HepG2 (cell line): Measurements from ENCODE around the gene FOCAD. TPM values are rescaled to one million over a fixed set of nuclear protein-coding genes. Genes with fewer than 3 reads are reported as not detected.

Experiments
- ATAC-seq: fragments of 200-7000 bp; cut with Tn5 transposase; 3 replicates; pipeline ENCODE4 v1.9.1; 2020; ENCODE audit warnings: mild to moderate bottlenecking, moderate library complexity
- BruUV-seq: library from RNA; stranded (reverse); fragments of 400-500 nt; replicated peaks from 2 replicates; lab custom pipeline; 2021; lab: Mats Ljungman, UMichigan
- CTCF ChIA-PET: fragments of 300-600 bp; formaldehyde crosslinking; extraction: SDS; loops from one replicate; lab custom pipeline; 2021; ENCODE audit warnings: low total read pairs, inconsistent platforms, low intra/inter-chr PET ratio; lab: Yijun Ruan, JAX
- POLR2A ChIA-PET: fragments of 350-600 bp; sonication (Branson Sonifier 250); formaldehyde crosslinking; loops from one replicate; lab custom pipeline; 2020; ENCODE audit warnings: antibody characterized with exemption, inconsistent platforms; lab: Yijun Ruan, JAX
- DNase-seq: peaks from one replicate; pipeline ENCODE4 v3.0.0-alpha.2; 2015; ENCODE audit warnings: low spot score
- FAIRE-seq: peaks from 3 replicates; lab custom pipeline; 2011; peaks lifted over from hg19 to GRCh38; lab: Jason Lieb, UNC
- H2AFZ ChIP-seq: one replicate; pipeline ENCODE4 v1.6.1; 2011; ENCODE audit warnings: low read length, inconsistent platforms
- H3K27ac ChIP-seq: fragments of 300-600 bp; 3 replicates; pipeline ENCODE4 v1.8.0; 2011; ENCODE audit warnings: mixed run types, mild to moderate bottlenecking, mixed read lengths, low read length, inconsistent platforms; ENCODE audit not compliant: insufficient read depth; ENCODE audit errors: extremely low read length
- H3K27me3 ChIP-seq, 2 experiments: fragments of 200-600 bp in 1 of 2; 2 replicates in 1 of 2; 3 replicates in 1 of 2; pipeline versions ENCODE4 v1.6.0 to v1.8.0; 2011; ENCODE audit warnings: low read length in 2 of 2, mild to moderate bottlenecking in 2 of 2, moderate library complexity in 2 of 2, inconsistent platforms in 1 of 2; ENCODE audit not compliant: insufficient read depth in 2 of 2, control insufficient read depth in 1 of 2
- H3K36me3 ChIP-seq, 2 experiments: fragments of 200-600 bp in 1 of 2; replicated peaks in 1 of 2; 2 replicates in 1 of 2; 3 replicates in 1 of 2; pipeline versions ENCODE4 v1.5.1 to v1.8.0; 2011; ENCODE audit warnings: low read length in 2 of 2, inconsistent platforms in 1 of 2; ENCODE audit not compliant: insufficient read depth in 2 of 2, control insufficient read depth in 1 of 2
- H3K4me1 ChIP-seq: 2 replicates; pipeline ENCODE4 v1.5.1; 2012; ENCODE audit warnings: low read length, inconsistent platforms; ENCODE audit not compliant: insufficient read depth
- H3K4me2 ChIP-seq: 2 replicates; pipeline ENCODE4 v1.6.0; 2011; ENCODE audit warnings: low read depth, low read length, inconsistent platforms
- H3K4me3 ChIP-seq, 3 experiments: fragments of 200-600 bp in 1 of 3; sonication (generic), shearing (Covaris generic) in 1 of 3; replicated peaks in 1 of 3; 2 replicates each; pipeline ENCODE4 v1.5.1; 2011 to 2016; ENCODE audit warnings: low read length in 3 of 3, inconsistent platforms in 2 of 3, low read depth in 2 of 3, mild to moderate bottlenecking in 2 of 3, control low read depth in 1 of 3, mixed read lengths in 1 of 3; ENCODE audit not compliant: insufficient read depth in 1 of 3
- H3K79me2 ChIP-seq: one replicate; pipeline ENCODE4 v1.6.1; 2011; ENCODE audit warnings: low read length, inconsistent platforms; ENCODE audit not compliant: insufficient read depth
- H3K9ac ChIP-seq: 2 replicates; pipeline ENCODE4 v1.6.0; 2011; ENCODE audit warnings: mild to moderate bottlenecking, low read depth, low read length, inconsistent platforms; ENCODE audit not compliant: insufficient read depth
- H3K9me3 ChIP-seq: 2 replicates; pipeline ENCODE4 v1.5.1; 2012; ENCODE audit warnings: mild to moderate bottlenecking, low read length
- H4K20me1 ChIP-seq: 2 replicates; pipeline ENCODE4 v1.6.0; 2011; ENCODE audit warnings: inconsistent platforms, mild to moderate bottlenecking, low read length, moderate library complexity; ENCODE audit not compliant: insufficient read depth
- FOSL1 ChIP-seq: sonication (generic); formaldehyde crosslinking; IDR thresholded peaks from 2 replicates; pipeline ENCODE4 v1.9.0; 2021; ENCODE audit warnings: missing genetic modification reagents, borderline replicate concordance
- HNRNPK ChIP-seq: fragments of 200-400 bp; formaldehyde crosslinking; IDR thresholded peaks from 2 replicates; pipeline ENCODE4 v1.6.1; 2018; ENCODE audit warnings: low read length, low read depth, moderate library complexity, mild to moderate bottlenecking; ENCODE audit not compliant: poor library complexity, severe bottlenecking
- KLF9 ChIP-seq: IDR thresholded peaks from 2 replicates; pipeline ENCODE4 v1.6.1; 2016; ENCODE audit warnings: low read depth
- NFRKB ChIP-seq: fragments of 450-650 bp; IDR thresholded peaks from 2 replicates; pipeline ENCODE4 v1.6.1; 2017
- SAP130 ChIP-seq: IDR thresholded peaks from 2 replicates; pipeline ENCODE4 v1.6.1; 2016; ENCODE audit warnings: low read depth
- SNRNP70 ChIP-seq: fragments of 200-400 bp; formaldehyde crosslinking; IDR thresholded peaks from 2 replicates; pipeline ENCODE4 v1.6.1; 2017; ENCODE audit warnings: mild to moderate bottlenecking, low read depth, low read length, moderate library complexity
- SP140L ChIP-seq: sonication (generic); formaldehyde crosslinking; IDR thresholded peaks from 2 replicates; pipeline ENCODE4 v1.4.0; 2020; ENCODE audit warnings: missing genetic modification reagents, borderline replicate concordance
- SP2 ChIP-seq: sonication (generic); formaldehyde crosslinking; IDR thresholded peaks from 2 replicates; pipeline ENCODE4 v1.5.1; 2020; ENCODE audit warnings: mild to moderate bottlenecking, missing genetic modification reagents
- WGBS: methylation state at CpG from one replicate; pipeline ENCODE4 v1.1.6; 2017; ENCODE audit warnings: low lambda C conversion rate; 5-methylcytosine and 5-hydroxymethylcytosine counted together
- in situ Hi-C: cut with HindIII; loops from 2 replicates; pipeline ENCODE4 v1.10.0; 2017; ENCODE audit warnings: low pct_unique_long_range_greater_than_20kb; ENCODE audit not compliant: extremely low pct_ligation_motif_present
- intact Hi-C: fragments of 100-400 bp; cut with micrococcal nuclease; formaldehyde crosslinking; loops from one replicate; pipeline ENCODE4 v1.10.0; 2022; ENCODE audit not compliant: unreplicated experiment
- polyA plus RNA-seq, 8 experiments: library from polyadenylated mRNA; depleted of rRNA in 3 of 8; stranded (reverse) in 7 of 8; unstranded in 1 of 8; fragments of >200 nt; fragmentation: Illumina TruSeq in 4 of 8; extraction: Trizol in 4 of 8; gene quantifications; 2 replicates each; pipeline versions ENCODE4 v1.2.1 to v1.2.3, GENCODE V29; 2011 to 2016; ENCODE audit warnings: low read depth in 4 of 8, missing spikeins in 1 of 8, mixed read lengths in 1 of 8; ENCODE audit not compliant: insufficient read depth in 1 of 8
- total RNA-seq, 5 experiments: library from RNA; depleted of rRNA; stranded (reverse); fragments of >200 nt; fragmentation: Illumina TruSeq; extraction: Trizol; gene quantifications; 2 replicates each; pipeline ENCODE4 v1.2.3, GENCODE V29; 2016; ENCODE audit warnings: low read depth in 1 of 5
- TF ChIP-seq, protein P1 (sequence below): sonication (generic); formaldehyde crosslinking; conservative IDR thresholded peaks from 2 replicates; pipeline ENCODE4 v1.8.0; 2022; ENCODE audit warnings: missing genetic modification reagents
- TF ChIP-seq, protein P2 (sequence below): sonication (generic); formaldehyde crosslinking; IDR thresholded peaks from 2 replicates; pipeline ENCODE4 v1.5.0; 2020; ENCODE audit warnings: missing genetic modification reagents

Gene FOCAD
- total and polyA plus RNA-seq, 2 of the 13 experiments (the other 11 are each of a cell fraction or from before 2014, with no cell fraction given): 18.0 to 31.1 TPM

DNA sequence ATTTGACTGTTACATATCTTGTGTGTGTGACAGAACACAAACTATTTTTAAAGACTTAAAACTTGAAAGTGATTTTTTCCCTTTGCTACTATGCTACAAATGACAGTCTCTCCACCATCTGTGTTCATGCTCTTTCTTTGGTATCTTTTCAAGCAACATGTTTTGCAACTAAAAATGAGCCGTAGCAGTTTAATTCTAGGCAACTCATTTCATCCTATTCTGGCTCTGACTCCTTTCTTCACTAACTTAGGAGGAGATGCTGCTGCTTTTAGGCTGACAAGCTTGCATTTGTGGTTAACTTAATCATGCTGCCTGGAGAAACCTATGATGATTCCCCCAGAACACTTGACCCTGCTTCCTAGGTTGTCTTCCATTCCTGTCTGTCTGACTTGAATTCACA, 246.8 kb downstream of the FOCAD start:
- BruUV-seq: no TSS peak
- H3K4me3 ChIP-seq: no peak overlapping the region
- no peak overlapping the region for H3K4me2 ChIP-seq
- H3K9me3 ChIP-seq: no peaks in the 10 kb centered on the region
- CTCF ChIA-PET: no interaction called here
- POLR2A ChIA-PET: no interaction called here
- no peak overlapping the region for H3K9ac ChIP-seq
- no peak overlapping the region for H2AFZ ChIP-seq
- 90% methylated on average over 1 of the region's 1 CpG for WGBS
- no peaks in the 10 kb centered on the region for H4K20me1 ChIP-seq
- in situ Hi-C loops: no loop called here
- intact Hi-C loops: no loop called here
- FAIRE-seq: no peak
- H3K36me3 ChIP-seq: peaks cover 0 to 2% of the 10 kb centered on the region in 2 experiments; a peak in 1 of 5 replicates
- ATAC-seq: no peak
- no peaks in the 10 kb centered on the region for H3K27me3 ChIP-seq
- TF ChIP-seq HNRNPK (no peak), FOSL1 (no peak), SNRNP70 (no peak), SAP130 (no peak), KLF9 (CRISPR knock-in tag) (no peak), SP140L (CRISPR knock-in tag) (no peak), NFRKB (no peak), SP2 (no peak)
- TF ChIP-seq, protein P1, sequence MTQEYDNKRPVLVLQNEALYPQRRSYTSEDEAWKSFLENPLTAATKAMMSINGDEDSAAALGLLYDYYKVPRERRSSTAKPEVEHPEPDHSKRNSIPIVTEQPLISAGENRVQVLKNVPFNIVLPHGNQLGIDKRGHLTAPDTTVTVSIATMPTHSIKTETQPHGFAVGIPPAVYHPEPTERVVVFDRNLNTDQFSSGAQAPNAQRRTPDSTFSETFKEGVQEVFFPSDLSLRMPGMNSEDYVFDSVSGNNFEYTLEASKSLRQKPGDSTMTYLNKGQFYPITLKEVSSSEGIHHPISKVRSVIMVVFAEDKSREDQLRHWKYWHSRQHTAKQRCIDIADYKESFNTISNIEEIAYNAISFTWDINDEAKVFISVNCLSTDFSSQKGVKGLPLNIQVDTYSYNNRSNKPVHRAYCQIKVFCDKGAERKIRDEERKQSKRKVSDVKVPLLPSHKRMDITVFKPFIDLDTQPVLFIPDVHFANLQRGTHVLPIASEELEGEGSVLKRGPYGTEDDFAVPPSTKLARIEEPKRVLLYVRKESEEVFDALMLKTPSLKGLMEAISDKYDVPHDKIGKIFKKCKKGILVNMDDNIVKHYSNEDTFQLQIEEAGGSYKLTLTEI (CRISPR knock-in tag): no peak
- TF ChIP-seq, protein P2, sequence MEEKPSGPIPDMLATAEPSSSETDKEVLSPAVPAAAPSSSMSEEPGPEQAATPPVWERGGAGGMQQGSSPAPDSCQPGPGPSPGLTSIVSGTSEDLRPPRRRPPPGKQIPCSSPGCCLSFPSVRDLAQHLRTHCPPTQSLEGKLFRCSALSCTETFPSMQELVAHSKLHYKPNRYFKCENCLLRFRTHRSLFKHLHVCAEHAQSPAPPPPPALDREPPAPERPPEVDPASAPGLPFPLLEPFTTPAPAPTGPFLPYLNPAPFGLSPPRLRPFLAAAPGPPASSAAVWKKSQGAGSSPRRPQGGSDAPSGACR (CRISPR knock-in tag): no peak
- no peaks in the 10 kb centered on the region for H3K4me1 ChIP-seq
- no peak overlapping the region for H3K27ac ChIP-seq
- H3K79me2 ChIP-seq: no peaks in the 10 kb centered on the region
- no peak for DNase-seq
